Lung (tissue), 12 donors: Measurements from ENCODE around the gene ARG2. TPM values are rescaled to one million over a fixed set of nuclear protein-coding genes. Genes with fewer than 3 reads are reported as not detected.

Experiments
- ATAC-seq: fragments of 200-7000 bp; cut with Tn5 transposase; one replicate; pipeline ENCODE4 v1.9.1; 2020; ENCODE audit warnings: moderate number of reproducible peaks; ENCODE audit not compliant: insufficient read depth, low FRiP score
- DNase-seq, 3 donors: peaks; one replicate each; pipeline ENCODE4 v3.0.0-alpha.2; 2013 to 2017
- H3K27ac ChIP-seq, 2 donors: one replicate each; pipeline ENCODE4 v1.5.1; 2013; ENCODE audit warnings: mild to moderate bottlenecking in 2 of 2, moderate library complexity in 2 of 2, control low read depth in 1 of 2, inconsistent platforms in 1 of 2, low read depth in 1 of 2, low read length in 1 of 2
- H3K27me3 ChIP-seq, 3 donors: one replicate each; pipeline ENCODE4 v1.5.1; 2013; ENCODE audit warnings: low read length in 2 of 3; ENCODE audit not compliant: control insufficient read depth in 3 of 3, insufficient read depth in 3 of 3
- H3K36me3 ChIP-seq, 4 donors: one replicate each; pipeline ENCODE4 v1.5.1; 2013; ENCODE audit warnings: low read length in 4 of 4, mild to moderate bottlenecking in 1 of 4, moderate library complexity in 1 of 4; ENCODE audit not compliant: control insufficient read depth in 4 of 4, insufficient read depth in 4 of 4
- H3K4me1 ChIP-seq, 5 donors: one replicate each; pipeline ENCODE4 v1.5.1; 2013; ENCODE audit warnings: low read length in 5 of 5, mild to moderate bottlenecking in 2 of 5, moderate library complexity in 1 of 5; ENCODE audit not compliant: control insufficient read depth in 5 of 5, insufficient read depth in 5 of 5
- H3K4me3 ChIP-seq: one replicate; pipeline ENCODE4 v1.5.1; 2013; ENCODE audit warnings: mild to moderate bottlenecking, control low read depth, moderate library complexity
- H3K9ac ChIP-seq, 2 donors: one replicate each; pipeline ENCODE4 v1.5.1; 2013; ENCODE audit warnings: low read length in 2 of 2, control low read depth in 1 of 2; ENCODE audit not compliant: insufficient read depth in 1 of 2
- H3K9me3 ChIP-seq, 4 donors: one replicate each; pipeline ENCODE4 v1.5.1; 2013; ENCODE audit warnings: low read length in 3 of 4, mild to moderate bottlenecking in 1 of 4, moderate library complexity in 1 of 4; ENCODE audit not compliant: control insufficient read depth in 4 of 4, insufficient read depth in 3 of 4
- CTCF ChIP-seq: IDR thresholded peaks from 2 replicates; pipeline ENCODE4 v1.5.1; 2012; ENCODE audit warnings: mild to moderate bottlenecking; ENCODE audit errors: control extremely low read depth, extremely low read depth
- WGBS, 2 donors: extraction: QIAGEN DNeasy Blood & Tissue Kit; methylation state at CpG; one replicate each; pipeline ENCODE4 v1.1.7; 2013; 5-methylcytosine and 5-hydroxymethylcytosine counted together
- polyA plus RNA-seq, 2 donors: library from polyadenylated mRNA; stranded (reverse); fragments of 200-250 nt; gene quantifications; one replicate each; pipeline ENCODE4 v1.2.1, GENCODE V29; 2013
- total RNA-seq, 2 donors: library from RNA; depleted of rRNA in 1 of 2; stranded (reverse); fragments of >200 nt in 1 of 2; gene quantifications; one replicate each; pipeline ENCODE4 v1.2.1, GENCODE V29; 2014 to 2021
- donor health status: control.
- donor health status: control.
- donor health status: Bipolar disorder and iron deficiency.
- donor health status: healthy.
- donor health status: DM: yes; HTN: yes; CAD: no.

ARG2 gene
- total and polyA plus RNA-seq, 4 donors, result 1.1 to 5.9 (median 5.0) TPM

DNA sequence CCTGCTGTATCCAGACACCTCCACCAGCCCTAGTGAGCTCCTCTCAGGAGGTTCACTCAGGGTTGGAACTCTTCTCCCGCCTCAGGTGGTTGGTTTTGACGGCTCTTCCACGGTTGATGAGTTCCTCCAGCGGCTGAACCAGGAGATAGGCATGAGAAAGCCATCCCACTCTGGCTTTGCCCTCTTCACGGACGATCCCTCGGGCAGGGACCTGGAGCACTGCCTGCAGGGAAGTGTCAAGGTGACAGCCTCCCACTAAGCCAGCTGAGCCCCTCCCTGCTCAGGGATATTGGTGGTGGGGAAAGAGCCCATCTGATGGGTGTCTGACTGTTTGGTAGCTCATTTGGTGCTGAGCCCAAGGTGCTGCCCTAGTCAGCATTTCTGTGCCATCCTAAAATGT, 40.1 kb upstream of the ARG2 start:
- Histone ChIP-seq H3K4me3 (no peak overlapping the region), H3K27ac (no peak overlapping the region), H3K9me3 (no peaks in the 10 kb centered on the region), H3K4me1 (no peaks in the 10 kb centered on the region), H3K36me3 (peaks cover 0 to 1% (median 0%) of the 10 kb centered on the region in 4 donors), H3K27me3 (no peaks in the 10 kb centered on the region), H3K9ac (no peak overlapping the region)
- ATAC-seq (no peak), DNase-seq (no peak)
- WGBS, 2 donors, result 93% methylated on average over 7 of the region's 7 CpGs
- no peak for TF ChIP-seq CTCF

DNA sequence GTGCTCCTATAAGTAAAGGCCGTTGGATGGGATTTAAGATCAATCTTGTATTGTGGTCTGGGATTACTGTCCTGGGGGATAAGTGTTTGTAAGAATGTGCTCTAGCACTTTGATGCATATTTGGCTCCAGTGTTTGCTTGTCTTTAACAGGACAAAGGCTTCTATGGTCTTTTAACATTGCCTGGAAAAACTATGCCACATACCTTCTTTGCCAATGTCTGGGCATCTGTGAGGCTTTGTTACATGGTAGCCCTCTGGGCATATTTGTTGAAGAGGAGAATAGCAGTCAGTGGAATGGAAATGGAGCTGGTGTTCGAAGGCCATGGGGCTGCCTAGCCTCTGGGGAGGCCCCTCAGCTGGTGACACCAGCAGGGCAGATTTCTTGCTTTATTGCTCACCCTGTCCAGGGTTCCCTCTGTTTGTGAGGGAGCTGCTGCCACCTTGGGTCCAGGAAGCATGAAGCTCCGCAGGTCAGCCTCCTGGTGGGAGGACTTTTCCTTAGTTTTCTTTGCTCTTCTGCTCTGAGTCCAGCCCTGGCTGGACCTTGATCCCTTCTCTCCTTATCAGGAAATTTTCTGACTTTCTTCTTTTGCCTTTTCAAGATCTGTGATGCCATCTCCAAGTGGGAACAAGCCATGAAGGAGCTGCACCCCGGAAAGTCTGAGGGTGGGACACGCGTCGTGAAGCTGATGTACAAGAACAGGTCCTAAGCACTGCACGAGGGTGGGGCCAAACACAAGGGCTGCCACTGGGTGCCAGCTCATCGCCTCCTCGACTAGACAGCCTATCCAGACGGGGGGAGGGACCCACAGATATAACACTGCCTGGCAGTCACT, 39.2 kb upstream of the ARG2 start:
- ATAC-seq (no peak), DNase-seq (no peak)
- Histone ChIP-seq H3K4me1 (no peaks in the 10 kb centered on the region), H3K9ac (no peak overlapping the region), H3K27me3 (no peaks in the 10 kb centered on the region), H3K27ac (no peak overlapping the region), H3K4me3 (no peak overlapping the region), H3K36me3 (peaks cover 0 to 2% (median 0%) of the 10 kb centered on the region in 4 donors), H3K9me3 (no peaks in the 10 kb centered on the region)
- 87 to 93% methylated on average over 11 of the region's 11 CpGs for WGBS, 2 donors
- no peak for TF ChIP-seq CTCF

GRCh38 chr14:67581643-67582042, 38.1 kb upstream of the ARG2 start:
- no peaks in the 10 kb centered on the region for H3K27me3 ChIP-seq
- H3K9ac ChIP-seq, result no peak overlapping the region
- DNase-seq (no peak), ATAC-seq (no peak)
- no peaks in the 10 kb centered on the region for H3K4me1 ChIP-seq
- no peak overlapping the region for H3K4me3 ChIP-seq
- no peaks in the 10 kb centered on the region for H3K9me3 ChIP-seq
- H3K36me3 ChIP-seq, result peaks cover 0 to 4% (median 0%) of the 10 kb centered on the region in 4 donors
- WGBS, 2 donors, result 93 to 97% methylated on average over 1 of the region's 1 CpG
- H3K27ac ChIP-seq, result no peak overlapping the region
- no peak for TF ChIP-seq CTCF
